ENCODE data around the gene CYP24A1. TPM values are rescaled to one million over a fixed set of nuclear protein-coding genes. Genes with fewer than 3 reads are reported as not detected.

Gene CYP24A1
- total RNA-seq, 4 donors from 2014 or later: 4.8 TPM; not detected in 3

DNA sequence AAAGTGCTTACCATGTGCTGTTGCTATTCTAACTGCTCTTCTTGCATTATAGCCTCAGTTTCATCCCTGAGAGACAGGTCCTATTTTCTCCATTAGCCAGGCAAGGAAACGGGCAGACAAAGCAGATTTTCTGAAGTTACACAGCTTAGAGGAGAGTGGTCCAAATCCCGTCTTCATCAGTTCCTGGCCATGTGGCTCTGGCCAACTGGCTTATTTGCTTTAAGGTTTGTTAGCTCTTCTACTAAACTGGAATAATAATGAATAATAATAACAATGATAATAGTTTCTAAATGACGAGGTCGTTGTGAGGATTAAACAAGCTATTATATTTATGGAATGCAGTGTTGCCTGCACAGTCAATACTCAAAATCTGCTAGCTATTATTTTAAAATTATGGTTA lies 67.6 kb downstream of the CYP24A1 start:
- H3K27ac ChIP-seq: no peak overlapping the region
- DNase-seq: no peak
- no peaks in the 10 kb centered on the region for H3K36me3 ChIP-seq
- intact Hi-C loops (cut with DNase I; ENCODE audit: low total_unique reads): no loop called here
- H3K4me3 ChIP-seq: no peak overlapping the region
- TF ChIP-seq, protein P1, sequence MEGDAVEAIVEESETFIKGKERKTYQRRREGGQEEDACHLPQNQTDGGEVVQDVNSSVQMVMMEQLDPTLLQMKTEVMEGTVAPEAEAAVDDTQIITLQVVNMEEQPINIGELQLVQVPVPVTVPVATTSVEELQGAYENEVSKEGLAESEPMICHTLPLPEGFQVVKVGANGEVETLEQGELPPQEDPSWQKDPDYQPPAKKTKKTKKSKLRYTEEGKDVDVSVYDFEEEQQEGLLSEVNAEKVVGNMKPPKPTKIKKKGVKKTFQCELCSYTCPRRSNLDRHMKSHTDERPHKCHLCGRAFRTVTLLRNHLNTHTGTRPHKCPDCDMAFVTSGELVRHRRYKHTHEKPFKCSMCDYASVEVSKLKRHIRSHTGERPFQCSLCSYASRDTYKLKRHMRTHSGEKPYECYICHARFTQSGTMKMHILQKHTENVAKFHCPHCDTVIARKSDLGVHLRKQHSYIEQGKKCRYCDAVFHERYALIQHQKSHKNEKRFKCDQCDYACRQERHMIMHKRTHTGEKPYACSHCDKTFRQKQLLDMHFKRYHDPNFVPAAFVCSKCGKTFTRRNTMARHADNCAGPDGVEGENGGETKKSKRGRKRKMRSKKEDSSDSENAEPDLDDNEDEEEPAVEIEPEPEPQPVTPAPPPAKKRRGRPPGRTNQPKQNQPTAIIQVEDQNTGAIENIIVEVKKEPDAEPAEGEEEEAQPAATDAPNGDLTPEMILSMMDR (IDR thresholded peaks at IDR 0.05): no peak
- TF ChIP-seq POLR2A (IDR thresholded peaks at IDR 0.05): no peak
- H3K4me1 ChIP-seq: no peaks in the 10 kb centered on the region
- H3K27me3 ChIP-seq: no peaks in the 10 kb centered on the region
- H3K9me3 ChIP-seq: no peaks in the 10 kb centered on the region

DNA sequence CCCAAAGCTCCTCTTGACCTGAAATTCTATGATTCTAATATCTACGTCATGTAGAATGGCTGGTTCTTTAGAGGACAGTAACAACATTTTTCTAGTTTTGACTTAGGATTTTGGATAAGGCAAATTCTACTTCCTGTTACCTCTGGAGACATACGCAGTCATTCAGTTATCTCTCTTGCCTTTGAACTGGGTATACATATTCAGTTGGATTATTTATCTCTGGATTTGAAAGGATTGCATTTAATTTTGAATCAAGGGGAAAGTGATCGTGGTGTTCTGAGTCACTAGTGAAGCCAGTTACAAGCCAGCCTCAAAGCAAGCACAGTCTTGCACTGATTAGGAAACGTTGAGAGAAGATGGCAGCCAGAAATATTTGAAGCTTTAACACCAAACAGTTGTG lies 68.1 kb downstream of the CYP24A1 start:
- H3K4me3 ChIP-seq: no peak overlapping the region
- no peak for DNase-seq
- TF ChIP-seq POLR2A (IDR thresholded peaks at IDR 0.05): no peak
- intact Hi-C loops (cut with DNase I; ENCODE audit: low total_unique reads): no loop called here
- H3K4me1 ChIP-seq: no peaks in the 10 kb centered on the region
- H3K36me3 ChIP-seq: no peaks in the 10 kb centered on the region
- H3K27me3 ChIP-seq: no peaks in the 10 kb centered on the region
- no peaks in the 10 kb centered on the region for H3K9me3 ChIP-seq
- H3K27ac ChIP-seq: no peak overlapping the region

DNA sequence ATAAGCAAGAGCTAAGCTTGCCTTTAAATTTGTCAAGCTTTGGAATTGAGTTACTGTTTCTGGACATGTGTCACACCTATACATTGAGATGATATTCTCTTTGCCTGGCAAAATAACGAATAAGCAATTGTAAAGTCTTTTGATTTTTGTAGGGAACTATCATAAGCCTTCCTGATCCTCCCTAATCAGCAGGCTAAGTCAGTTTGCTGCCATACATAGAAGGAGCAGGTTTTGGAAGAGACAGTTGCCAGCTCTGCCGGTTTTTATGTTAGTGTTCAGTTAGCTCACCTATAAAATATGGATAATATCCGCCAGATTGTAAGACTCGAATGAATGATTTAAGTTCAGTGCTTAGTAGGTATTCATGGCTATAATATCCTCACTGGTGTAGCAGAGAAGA lies 69.0 kb downstream of the CYP24A1 start:
- intact Hi-C loops (cut with DNase I; ENCODE audit: low total_unique reads): no loop called here

DNA sequence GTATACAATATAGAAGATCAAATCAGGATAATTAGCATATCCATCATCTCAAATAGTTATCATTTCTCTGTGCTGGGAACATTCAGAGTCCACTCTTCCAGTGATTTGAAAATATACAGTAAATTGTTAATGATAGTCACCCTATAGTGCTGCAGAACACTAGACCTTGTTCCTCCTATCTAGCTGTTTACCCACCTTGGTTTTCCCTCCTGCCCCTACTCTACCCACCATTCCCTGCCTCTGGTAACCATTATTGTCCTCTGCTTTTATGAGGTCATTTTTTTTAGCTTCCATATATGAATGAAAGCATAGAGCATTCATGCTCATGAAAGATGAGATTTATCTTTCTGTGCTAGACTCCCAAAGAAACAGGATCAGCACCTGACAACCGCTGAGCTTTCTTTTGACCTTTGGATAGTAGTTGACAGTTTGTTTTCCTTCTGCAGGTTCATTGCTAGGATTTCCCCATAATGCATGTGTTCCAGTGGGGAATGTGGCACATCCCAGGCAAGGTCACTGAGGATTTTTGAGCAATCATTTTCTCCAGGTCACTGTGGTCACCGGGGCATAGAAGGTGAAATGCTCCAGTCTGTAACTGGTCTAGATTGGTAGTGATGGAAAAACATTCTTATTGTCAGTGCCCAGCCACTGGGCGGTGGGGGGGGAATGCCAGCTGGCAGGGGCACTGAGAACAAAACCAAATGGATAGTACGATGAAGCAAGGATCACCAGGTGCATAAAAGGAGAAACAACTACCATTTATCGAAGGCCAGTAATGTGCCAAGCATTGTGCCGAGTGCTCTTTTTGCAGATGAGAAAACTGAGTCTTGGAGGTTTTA lies 69.8 kb downstream of the CYP24A1 start:
- Histone ChIP-seq H3K36me3 (no peaks in the 10 kb centered on the region), H3K4me1 (no peaks in the 10 kb centered on the region), H3K27me3 (no peaks in the 10 kb centered on the region), H3K4me3 (no peak overlapping the region), H3K27ac (no peak overlapping the region), H3K9me3 (no peaks in the 10 kb centered on the region)
- intact Hi-C loops (cut with DNase I; ENCODE audit: low total_unique reads): no loop called here
- TF ChIP-seq, protein P1 (IDR thresholded peaks at IDR 0.05): no peak
- no peak for TF ChIP-seq POLR2A (IDR thresholded peaks at IDR 0.05)
- DNase-seq: no peak

More for the DNA sequence above, 69.0 kb downstream of the CYP24A1 start:
- Histone ChIP-seq H3K27ac (no peak overlapping the region), H3K36me3 (no peaks in the 10 kb centered on the region), H3K4me3 (no peak overlapping the region), H3K27me3 (no peaks in the 10 kb centered on the region), H3K4me1 (no peaks in the 10 kb centered on the region), H3K9me3 (no peaks in the 10 kb centered on the region)
- no peak for TF ChIP-seq POLR2A (IDR thresholded peaks at IDR 0.05)
- TF ChIP-seq, protein P1 (IDR thresholded peaks at IDR 0.05): no peak
- DNase-seq: no peak

Other genes starting within 250 kb of the CYP24A1 start
- gene BCAS1, start 103.4 kb downstream of the CYP24A1 start, total RNA-seq: under 1 TPM in 2 of 4 donors, not detected in 2; 0.29 to 0.83 TPM
- 100 to 1,000 TPM in 3 of 4 donors, 10 to 100 TPM in 1; 36.9 to 157 (median 124) TPM for gene PFDN4, start 34.1 kb upstream of the CYP24A1 start, total RNA-seq